ENCODE measurements around the gene HOXB8. TPM values are rescaled to one million over a fixed set of nuclear protein-coding genes. Genes with fewer than 3 reads are reported as not detected.

Gene HOXB8
- total and polyA plus RNA-seq, 2 donors (not counting 1 experiment from before 2014, with no cell fraction given): 0.33 to 2.0 TPM

GRCh38 chr17:48567646-48568354 is 47.3 kb downstream of the HOXB8 start:
- H3K27me3 ChIP-seq (ENCODE audit: control insufficient read depth, insufficient read depth, low read length): no peaks in the 10 kb centered on the region
- H4K20me1 ChIP-seq (ENCODE audit: control insufficient read depth, extremely low read depth, insufficient read depth, low read length): no peaks in the 10 kb centered on the region
- H3K4me2 ChIP-seq (ENCODE audit: extremely low read depth, insufficient read depth, low read length): peak overlapping the region; percentile 90
- H3K79me2 ChIP-seq (ENCODE audit: control insufficient read depth, insufficient read depth, low read length): peaks cover 99% of the 10 kb centered on the region
- TF ChIP-seq EZH2 (IDR thresholded peaks at IDR 0.05; ENCODE audit: low read length, missing control alignments): no peak
- TF ChIP-seq CTCF (conservative IDR thresholded peaks at IDR 0.05 in 1 of 2, IDR thresholded peaks at IDR 0.05 in 1 of 2; ENCODE audit: low read depth in 1 of 2, low read length in 2 of 2): no peak
- no peak overlapping the region for H3K9ac ChIP-seq (ENCODE audit: insufficient read depth, low read length)
- DNase-seq (ENCODE audit: low read depth in 2 of 2): no peak
- H3K27ac ChIP-seq (ENCODE audit: insufficient read depth, low read length): peak overlapping the region; percentile 98
- no peak overlapping the region for H2AFZ ChIP-seq (ENCODE audit: low read length)
- peaks cover 10% of the 10 kb centered on the region for H3K36me3 ChIP-seq (ENCODE audit: control insufficient read depth, insufficient read depth, low read length)
- H3K4me3 ChIP-seq (replicated peaks in 1 of 4; ENCODE audit: control extremely low read depth in 1 of 4, insufficient read depth in 1 of 4, low read depth in 3 of 4, low read length in 4 of 4): peak overlapping the region; percentile 28 to 98 (median 62)
- H3K9me3 ChIP-seq (ENCODE audit: control insufficient read depth, insufficient read depth, low read depth, low read length): no peaks in the 10 kb centered on the region
- H3K4me1 ChIP-seq (ENCODE audit: control insufficient read depth, extremely low read depth, insufficient read depth, low read length): peaks cover 40% of the 10 kb centered on the region

GRCh38 chr17:48567209-48567608 is 47.9 kb downstream of the HOXB8 start:
- Histone ChIP-seq H3K9me3 (ENCODE audit: control insufficient read depth, insufficient read depth, low read depth, low read length) (no peaks in the 10 kb centered on the region), H2AFZ (ENCODE audit: low read length) (no peak overlapping the region), H3K4me3 (replicated peaks in 1 of 4; ENCODE audit: control extremely low read depth in 1 of 4, insufficient read depth in 1 of 4, low read depth in 3 of 4, low read length in 4 of 4) (peak overlapping the region in 3 of 4 experiments; percentile 28 to 98 (median 77)), H3K4me2 (ENCODE audit: extremely low read depth, insufficient read depth, low read length) (peak overlapping the region; percentile 90), H4K20me1 (ENCODE audit: control insufficient read depth, extremely low read depth, insufficient read depth, low read length) (no peaks in the 10 kb centered on the region), H3K36me3 (ENCODE audit: control insufficient read depth, insufficient read depth, low read length) (peaks cover 10% of the 10 kb centered on the region), H3K27me3 (ENCODE audit: control insufficient read depth, insufficient read depth, low read length) (no peaks in the 10 kb centered on the region), H3K9ac (ENCODE audit: insufficient read depth, low read length) (no peak overlapping the region), H3K4me1 (ENCODE audit: control insufficient read depth, extremely low read depth, insufficient read depth, low read length) (peaks cover 35% of the 10 kb centered on the region), H3K79me2 (ENCODE audit: control insufficient read depth, insufficient read depth, low read length) (peaks cover 99% of the 10 kb centered on the region), H3K27ac (ENCODE audit: insufficient read depth, low read length) (peak overlapping the region; percentile 86)
- no peak for TF ChIP-seq EZH2 (IDR thresholded peaks at IDR 0.05; ENCODE audit: low read length, missing control alignments)
- no peak for TF ChIP-seq CTCF (conservative IDR thresholded peaks at IDR 0.05 in 1 of 2, IDR thresholded peaks at IDR 0.05 in 1 of 2; ENCODE audit: low read depth in 1 of 2, low read length in 2 of 2)
- peak; percentile 20 to 82 for DNase-seq (ENCODE audit: low read depth in 2 of 2)

- peaks cover 40% of the 10 kb centered on the region for H3K4me1 ChIP-seq (ENCODE audit: control insufficient read depth, extremely low read depth, insufficient read depth, low read length)
- H3K27me3 ChIP-seq (ENCODE audit: control insufficient read depth, insufficient read depth, low read length): no peaks in the 10 kb centered on the region
- peaks cover 12% of the 10 kb centered on the region for H3K36me3 ChIP-seq (ENCODE audit: control insufficient read depth, insufficient read depth, low read length)
- H3K79me2 ChIP-seq (ENCODE audit: control insufficient read depth, insufficient read depth, low read length): peaks cover 99% of the 10 kb centered on the region
- H2AFZ ChIP-seq (ENCODE audit: low read length): no peak overlapping the region
- no peak overlapping the region for H3K9ac ChIP-seq (ENCODE audit: insufficient read depth, low read length)
- H3K27ac ChIP-seq (ENCODE audit: insufficient read depth, low read length): peak overlapping the region; percentile 86
- TF ChIP-seq EZH2 (IDR thresholded peaks at IDR 0.05; ENCODE audit: low read length, missing control alignments) (no peak), CTCF (conservative IDR thresholded peaks at IDR 0.05 in 1 of 2, IDR thresholded peaks at IDR 0.05 in 1 of 2; ENCODE audit: low read depth in 1 of 2, low read length in 2 of 2) (no peak)
- peak overlapping the region; percentile 90 for H3K4me2 ChIP-seq (ENCODE audit: extremely low read depth, insufficient read depth, low read length)
- no peaks in the 10 kb centered on the region for H3K9me3 ChIP-seq (ENCODE audit: control insufficient read depth, insufficient read depth, low read depth, low read length)
- peak overlapping the region in 2 of 4 experiments; percentile 7 to 98 for H3K4me3 ChIP-seq (replicated peaks in 1 of 4; ENCODE audit: control extremely low read depth in 1 of 4, insufficient read depth in 1 of 4, low read depth in 3 of 4, low read length in 4 of 4)
- DNase-seq (ENCODE audit: low read depth in 2 of 2): no peak
- H4K20me1 ChIP-seq (ENCODE audit: control insufficient read depth, extremely low read depth, insufficient read depth, low read length): no peaks in the 10 kb centered on the region
These were observed 48.4 kb downstream of the HOXB8 start for GRCh38 chr17:48566717-48567116.

Measured in fibroblast of lung (primary cell).